Vagina (tissue), 2 donors: Measurements from ENCODE around the gene VEGFD.

Source experiments
- POLR2A ChIP-seq, 2 donors: fragments of 450-650 bp; IDR thresholded peaks; one replicate each; pipeline ENCODE4 v1.6.1; 2017; ENCODE audit warnings: antibody characterized with exemption in 2 of 2, mild to moderate bottlenecking in 2 of 2, moderate library complexity in 2 of 2
- POLR2AphosphoS5 ChIP-seq, 2 donors: sonication (generic); formaldehyde crosslinking; IDR thresholded peaks; one replicate each; pipeline ENCODE4 v1.9.0; 2017; ENCODE audit warnings: antibody characterized with exemption in 2 of 2, mild to moderate bottlenecking in 2 of 2, low read depth in 1 of 2; ENCODE audit not compliant: insufficient read depth in 1 of 2
- TF ChIP-seq, protein P1 (sequence below), 3 experiments: fragments of 450-650 bp in 2 of 3; fragments of 200-600 bp in 1 of 3; sonication (generic) in 1 of 3; IDR thresholded peaks; one replicate each; pipeline ENCODE4 v1.5.1; 2017 to 2019; ENCODE audit warnings: antibody characterized with exemption in 3 of 3, mild to moderate bottlenecking in 2 of 3, moderate library complexity in 2 of 3

- TF ChIP-seq, protein P1, sequence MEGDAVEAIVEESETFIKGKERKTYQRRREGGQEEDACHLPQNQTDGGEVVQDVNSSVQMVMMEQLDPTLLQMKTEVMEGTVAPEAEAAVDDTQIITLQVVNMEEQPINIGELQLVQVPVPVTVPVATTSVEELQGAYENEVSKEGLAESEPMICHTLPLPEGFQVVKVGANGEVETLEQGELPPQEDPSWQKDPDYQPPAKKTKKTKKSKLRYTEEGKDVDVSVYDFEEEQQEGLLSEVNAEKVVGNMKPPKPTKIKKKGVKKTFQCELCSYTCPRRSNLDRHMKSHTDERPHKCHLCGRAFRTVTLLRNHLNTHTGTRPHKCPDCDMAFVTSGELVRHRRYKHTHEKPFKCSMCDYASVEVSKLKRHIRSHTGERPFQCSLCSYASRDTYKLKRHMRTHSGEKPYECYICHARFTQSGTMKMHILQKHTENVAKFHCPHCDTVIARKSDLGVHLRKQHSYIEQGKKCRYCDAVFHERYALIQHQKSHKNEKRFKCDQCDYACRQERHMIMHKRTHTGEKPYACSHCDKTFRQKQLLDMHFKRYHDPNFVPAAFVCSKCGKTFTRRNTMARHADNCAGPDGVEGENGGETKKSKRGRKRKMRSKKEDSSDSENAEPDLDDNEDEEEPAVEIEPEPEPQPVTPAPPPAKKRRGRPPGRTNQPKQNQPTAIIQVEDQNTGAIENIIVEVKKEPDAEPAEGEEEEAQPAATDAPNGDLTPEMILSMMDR (IDR thresholded peaks at IDR 0.05), result no peak
- TF ChIP-seq POLR2A (IDR thresholded peaks at IDR 0.05), result no peak
- no peak for TF ChIP-seq POLR2AphosphoS5 (IDR thresholded peaks at IDR 0.05; ENCODE audit: insufficient read depth in 1 of 2, low read depth in 1 of 2)
Observed at GRCh38 chrX:15321447-15321846, 62.8 kb downstream of the VEGFD start.
